Gastroesophageal sphincter (tissue), 3 donors: ENCODE data around the gene ZEB1.

ENCODE experiments used
- EP300 ChIP-seq: sonication (generic); formaldehyde crosslinking; IDR thresholded peaks from one replicate; pipeline ENCODE4 v1.6.1; 2017; ENCODE audit warnings: antibody characterized with exemption, mild to moderate bottlenecking
- POLR2AphosphoS5 ChIP-seq: sonication (generic); formaldehyde crosslinking; IDR thresholded peaks from one replicate; pipeline ENCODE4 v1.6.1; 2017; ENCODE audit warnings: antibody characterized with exemption
- TF ChIP-seq, protein P1 (sequence below), 4 experiments: fragments of 200-600 bp in 2 of 4; fragments of 450-650 bp in 2 of 4; sonication (generic) in 1 of 4; IDR thresholded peaks; one replicate each; pipeline ENCODE4 v1.5.1; 2017 to 2019; ENCODE audit warnings: antibody characterized with exemption in 4 of 4, mild to moderate bottlenecking in 2 of 4, moderate library complexity in 2 of 4

DNA sequence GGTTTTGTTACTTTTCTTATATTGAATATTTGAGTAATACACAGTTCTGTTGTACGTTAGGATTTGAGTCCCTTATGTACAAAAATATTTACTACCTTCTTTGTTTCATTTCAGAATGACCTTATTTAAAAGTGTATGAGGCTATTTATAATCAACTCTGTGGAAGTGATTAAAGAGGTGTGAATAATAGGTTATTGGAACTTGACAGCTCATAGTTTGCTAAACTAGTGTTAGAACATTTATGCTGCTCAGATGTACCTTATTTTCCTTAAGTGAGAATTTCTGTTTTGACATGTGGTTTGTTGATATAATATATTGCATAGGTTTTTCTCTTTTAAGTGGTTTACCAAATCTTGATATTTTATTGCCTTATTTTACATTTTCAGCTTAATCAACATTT lies 105.5 kb downstream of the ZEB1 start:
- TF ChIP-seq, protein P1, sequence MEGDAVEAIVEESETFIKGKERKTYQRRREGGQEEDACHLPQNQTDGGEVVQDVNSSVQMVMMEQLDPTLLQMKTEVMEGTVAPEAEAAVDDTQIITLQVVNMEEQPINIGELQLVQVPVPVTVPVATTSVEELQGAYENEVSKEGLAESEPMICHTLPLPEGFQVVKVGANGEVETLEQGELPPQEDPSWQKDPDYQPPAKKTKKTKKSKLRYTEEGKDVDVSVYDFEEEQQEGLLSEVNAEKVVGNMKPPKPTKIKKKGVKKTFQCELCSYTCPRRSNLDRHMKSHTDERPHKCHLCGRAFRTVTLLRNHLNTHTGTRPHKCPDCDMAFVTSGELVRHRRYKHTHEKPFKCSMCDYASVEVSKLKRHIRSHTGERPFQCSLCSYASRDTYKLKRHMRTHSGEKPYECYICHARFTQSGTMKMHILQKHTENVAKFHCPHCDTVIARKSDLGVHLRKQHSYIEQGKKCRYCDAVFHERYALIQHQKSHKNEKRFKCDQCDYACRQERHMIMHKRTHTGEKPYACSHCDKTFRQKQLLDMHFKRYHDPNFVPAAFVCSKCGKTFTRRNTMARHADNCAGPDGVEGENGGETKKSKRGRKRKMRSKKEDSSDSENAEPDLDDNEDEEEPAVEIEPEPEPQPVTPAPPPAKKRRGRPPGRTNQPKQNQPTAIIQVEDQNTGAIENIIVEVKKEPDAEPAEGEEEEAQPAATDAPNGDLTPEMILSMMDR (IDR thresholded peaks at IDR 0.05): no peak
- TF ChIP-seq EP300 (no peak), POLR2AphosphoS5 (no peak)
